SK-N-SH (cell line): ENCODE results near the gene SPOCK1.

Experiments used
- RAD21 ChIP-seq: IDR thresholded peaks from 2 replicates; pipeline ENCODE4 v1.6.1; 2012; ENCODE audit warnings: mild to moderate bottlenecking, low read length
- SIN3A ChIP-seq: IDR thresholded peaks from 2 replicates; pipeline ENCODE4 v1.6.1; 2012; ENCODE audit warnings: low read depth, mild to moderate bottlenecking, low read length, moderate library complexity, borderline replicate concordance
- SMC3 ChIP-seq: IDR thresholded peaks from 2 replicates; pipeline ENCODE4 v1.6.1; 2012; ENCODE audit warnings: low read depth, low read length, improper control_type of control experiment
- TAF1 ChIP-seq: IDR thresholded peaks from 2 replicates; pipeline ENCODE4 v1.6.1; 2012; ENCODE audit warnings: low read depth, mild to moderate bottlenecking, low read length, moderate library complexity, borderline replicate concordance
- YY1 ChIP-seq: IDR thresholded peaks from 2 replicates; pipeline ENCODE4 v1.4.0; 2012; ENCODE audit warnings: low read depth, mild to moderate bottlenecking
- TF ChIP-seq, protein P1 (sequence below): fragments of 200-600 bp; sonication (generic); IDR thresholded peaks from 2 replicates; pipeline ENCODE4 v1.6.1; 2017; ENCODE audit warnings: antibody characterized with exemption, mild to moderate bottlenecking, moderate library complexity

DNA sequence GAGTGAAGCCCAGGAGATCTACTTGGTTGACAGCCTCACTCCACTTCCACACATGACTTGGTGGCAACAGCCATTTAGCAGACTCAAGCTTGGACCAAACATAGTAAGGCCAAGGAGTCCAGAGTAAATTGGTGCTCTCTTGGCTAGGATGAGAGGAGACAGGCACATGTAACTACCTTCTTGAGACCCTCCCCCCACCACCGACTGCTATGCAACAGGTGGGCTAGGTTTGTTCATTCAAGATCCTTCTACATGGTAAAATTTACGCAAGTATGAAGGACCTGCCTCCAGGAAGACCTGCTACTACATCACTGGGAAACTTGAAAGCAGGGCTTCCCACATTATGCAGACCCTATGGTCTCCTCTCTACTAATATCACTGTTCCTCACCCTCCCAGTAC, 442.4 kb downstream of the SPOCK1 start:
- no peak for TF ChIP-seq SIN3A
- TF ChIP-seq YY1: no peak
- no peak for TF ChIP-seq RAD21
- no peak for TF ChIP-seq TAF1
- TF ChIP-seq, protein P1, sequence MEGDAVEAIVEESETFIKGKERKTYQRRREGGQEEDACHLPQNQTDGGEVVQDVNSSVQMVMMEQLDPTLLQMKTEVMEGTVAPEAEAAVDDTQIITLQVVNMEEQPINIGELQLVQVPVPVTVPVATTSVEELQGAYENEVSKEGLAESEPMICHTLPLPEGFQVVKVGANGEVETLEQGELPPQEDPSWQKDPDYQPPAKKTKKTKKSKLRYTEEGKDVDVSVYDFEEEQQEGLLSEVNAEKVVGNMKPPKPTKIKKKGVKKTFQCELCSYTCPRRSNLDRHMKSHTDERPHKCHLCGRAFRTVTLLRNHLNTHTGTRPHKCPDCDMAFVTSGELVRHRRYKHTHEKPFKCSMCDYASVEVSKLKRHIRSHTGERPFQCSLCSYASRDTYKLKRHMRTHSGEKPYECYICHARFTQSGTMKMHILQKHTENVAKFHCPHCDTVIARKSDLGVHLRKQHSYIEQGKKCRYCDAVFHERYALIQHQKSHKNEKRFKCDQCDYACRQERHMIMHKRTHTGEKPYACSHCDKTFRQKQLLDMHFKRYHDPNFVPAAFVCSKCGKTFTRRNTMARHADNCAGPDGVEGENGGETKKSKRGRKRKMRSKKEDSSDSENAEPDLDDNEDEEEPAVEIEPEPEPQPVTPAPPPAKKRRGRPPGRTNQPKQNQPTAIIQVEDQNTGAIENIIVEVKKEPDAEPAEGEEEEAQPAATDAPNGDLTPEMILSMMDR: no peak
- TF ChIP-seq SMC3: no peak
